Bone marrow (tissue), 2 donors: ENCODE results near the gene NEFH.
"Not testable (repeated sequence)": the region's sequence is repeated elsewhere in the genome, so short reads cannot be mapped to it uniquely, and the experiment has no call there.

ENCODE experiments used
- DNase-seq, 2 donors: peaks; one replicate each; lab custom pipeline; 2025; lab: John Stamatoyannopoulos, UW

Gene NEFH

GRCh38 chr22:29461263-29461662 is 18.8 kb upstream of the NEFH start:
- no peak for DNase-seq

- DNase-seq = no peak
Measured at GRCh38 chr22:29463629-29464028, 16.4 kb upstream of the NEFH start.

- no peak for DNase-seq
Measured at GRCh38 chr22:29464581-29464980, 15.4 kb upstream of the NEFH start.

- no peak for DNase-seq
Measured at GRCh38 chr22:29469755-29470154, 10.3 kb upstream of the NEFH start.

GRCh38 chr22:29470159-29470855 is 9.7 kb upstream of the NEFH start:
- peak in 1 of 2 donors; percentile 4 for DNase-seq

- peak in 1 of 2 donors; percentile 7 for DNase-seq
Measured at GRCh38 chr22:29473001-29473400, 7.0 kb upstream of the NEFH start.

- no peak for DNase-seq
Measured at GRCh38 chr22:29475550-29475949, 4.5 kb upstream of the NEFH start.

- no peak for DNase-seq
Measured at GRCh38 chr22:29476116-29476515, 3.9 kb upstream of the NEFH start.

GRCh38 chr22:29477723-29478318 is 2.2 kb upstream of the NEFH start:
- DNase-seq = no peak

GRCh38 chr22:29478326-29479276 is 1.4 kb upstream of the NEFH start:
- no peak for DNase-seq

GRCh38 chr22:29480262-29480511 is 169 bp downstream of the NEFH start:
- DNase-seq = no peak

GRCh38 chr22:29480512-29481264 is 670 bp downstream of the NEFH start:
- no peak for DNase-seq

GRCh38 chr22:29481265-29482000 is 1.4 kb downstream of the NEFH start:
- DNase-seq = no peak

GRCh38 chr22:29482253-29482652 is 2.2 kb downstream of the NEFH start:
- no peak for DNase-seq

- DNase-seq = no peak
Measured at GRCh38 chr22:29482726-29483125, 2.7 kb downstream of the NEFH start.

GRCh38 chr22:29483254-29483653 is 3.2 kb downstream of the NEFH start:
- no peak for DNase-seq

GRCh38 chr22:29484642-29485041 is 4.6 kb downstream of the NEFH start:
- DNase-seq = no peak

GRCh38 chr22:29485448-29485847 is 5.4 kb downstream of the NEFH start:
- no peak for DNase-seq

GRCh38 chr22:29487426-29487986 is 7.5 kb downstream of the NEFH start:
- DNase-seq = no peak

- DNase-seq = not testable (repeated sequence)
Measured at GRCh38 chr22:29489127-29489780, 9.2 kb downstream of the NEFH start.

- DNase-seq = no peak
Measured at GRCh38 chr22:29491012-29491411, 11.0 kb downstream of the NEFH start.
